HG03108 (cell line): Measurements from ENCODE around the gene SAFB.

Experiments
- ATAC-seq: cut with Tn5 transposase; IDR thresholded peaks from one replicate; pipeline ENCODE4 v1.9.1; 2021; ENCODE audit warnings: moderate library complexity; ENCODE audit not compliant: unreplicated experiment

The SAFB gene

DNA sequence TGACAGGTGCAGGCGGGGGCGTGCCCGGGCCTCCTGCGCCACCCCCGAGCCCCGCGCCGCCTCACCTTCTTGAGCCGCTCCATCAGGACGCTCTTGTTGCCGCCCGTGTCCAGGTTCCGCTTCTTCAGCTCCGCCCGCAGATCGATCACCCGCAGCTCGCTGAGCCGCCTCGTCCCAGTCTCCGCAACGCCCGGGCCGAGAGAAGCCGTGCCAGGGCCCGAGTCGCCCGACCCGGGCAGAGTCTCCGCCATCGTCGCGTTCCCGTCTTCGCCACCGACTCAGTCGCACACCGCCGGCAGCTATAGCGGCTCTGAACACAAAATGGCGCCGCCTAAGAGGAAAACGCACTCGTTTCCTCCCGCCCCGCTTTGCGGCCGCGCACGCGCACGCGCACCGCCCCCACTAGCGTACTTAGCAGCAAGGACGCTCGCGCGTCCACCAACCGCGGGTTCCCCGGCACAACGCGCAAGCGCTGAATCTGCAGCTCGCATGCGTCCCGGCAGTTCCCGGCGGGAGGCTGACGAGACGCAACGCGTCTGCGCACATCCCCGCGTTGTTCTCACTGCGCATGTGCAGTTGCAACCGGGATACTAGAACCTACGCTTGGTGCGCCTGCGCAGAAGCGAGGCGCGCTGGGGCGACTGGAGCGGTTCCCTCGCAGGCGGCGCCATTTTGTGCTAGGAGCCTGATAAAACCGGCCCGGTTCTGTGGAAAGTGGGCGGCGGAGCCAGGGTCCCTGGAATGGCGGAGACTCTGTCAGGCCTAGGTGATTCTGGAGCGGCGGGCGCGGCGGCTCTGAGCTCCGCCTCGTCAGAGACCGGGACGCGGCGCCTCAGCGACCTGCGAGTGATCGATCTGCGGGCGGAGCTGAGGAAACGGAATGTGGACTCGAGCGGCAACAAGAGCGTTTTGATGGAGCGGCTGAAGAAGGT lies at the start of gene SAFB, which contains the start of gene SAFB2:
TSS of gene SAFB (plus strand) at position 619 of the 932 bp plus-strand sequence. CDS start at position 742, 123 bp downstream.
TSS of gene SAFB2 (minus strand) at position 312 of the 932 bp plus-strand sequence. CDS start at position 251, 61 bp downstream.
- ATAC-seq, result peak; percentile 79

DNA sequence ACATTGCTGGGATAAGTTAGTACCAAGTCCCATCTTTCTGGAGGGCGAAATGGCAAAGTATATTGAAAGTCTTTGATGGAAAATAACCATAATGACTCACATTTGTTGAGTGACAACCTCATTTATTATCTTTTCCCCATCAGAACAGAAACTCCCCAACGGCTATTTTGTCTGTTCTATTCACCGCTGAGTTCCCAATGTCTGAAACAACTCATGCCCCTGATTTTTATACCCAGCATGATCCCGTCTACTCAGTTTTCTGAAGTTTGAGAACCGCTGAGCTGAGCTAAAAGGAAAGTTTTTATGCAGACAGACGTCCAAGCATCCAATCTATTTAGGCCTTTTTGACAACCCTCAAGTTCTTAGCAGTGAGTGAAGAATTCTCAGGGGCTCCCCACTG lies 47.3 kb upstream of the SAFB start:
- no peak for ATAC-seq

DNA sequence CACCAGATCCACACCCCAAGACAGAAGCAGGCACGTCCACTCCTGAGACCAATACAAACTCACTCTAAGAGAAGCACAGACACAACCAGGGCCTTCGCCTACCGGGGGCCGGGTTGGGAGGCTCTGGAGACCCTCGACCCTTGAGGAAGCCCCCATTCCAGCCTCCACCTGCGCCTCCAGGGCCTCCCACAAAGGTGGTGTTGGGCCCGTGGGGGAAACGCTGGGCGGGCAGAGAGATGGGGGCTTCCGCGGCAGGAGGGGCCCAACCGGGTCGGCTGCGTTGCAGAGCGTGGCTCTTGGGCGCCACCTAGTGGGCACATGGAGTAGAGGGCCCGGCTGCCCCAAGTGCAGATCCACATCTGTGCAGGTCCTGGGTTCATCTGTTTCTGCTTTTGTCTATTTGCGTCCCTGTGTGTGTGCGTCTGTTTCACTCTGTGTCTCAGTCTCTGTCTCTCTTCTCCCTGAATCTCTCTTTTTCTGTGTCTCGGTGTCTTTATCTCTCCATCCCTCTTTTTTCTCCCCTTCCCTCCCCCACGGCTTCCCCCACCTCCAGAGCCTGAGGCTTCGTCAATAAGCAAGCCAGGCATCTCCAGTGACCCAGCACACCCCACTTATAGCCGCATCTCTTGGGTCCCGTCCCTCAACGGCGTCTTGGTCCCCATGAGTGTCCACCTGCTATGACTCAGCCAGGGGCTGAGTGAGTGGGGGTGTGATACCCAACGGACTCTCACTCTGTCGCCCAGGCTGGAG lies 44.6 kb upstream of the SAFB start:
- no peak for ATAC-seq

DNA sequence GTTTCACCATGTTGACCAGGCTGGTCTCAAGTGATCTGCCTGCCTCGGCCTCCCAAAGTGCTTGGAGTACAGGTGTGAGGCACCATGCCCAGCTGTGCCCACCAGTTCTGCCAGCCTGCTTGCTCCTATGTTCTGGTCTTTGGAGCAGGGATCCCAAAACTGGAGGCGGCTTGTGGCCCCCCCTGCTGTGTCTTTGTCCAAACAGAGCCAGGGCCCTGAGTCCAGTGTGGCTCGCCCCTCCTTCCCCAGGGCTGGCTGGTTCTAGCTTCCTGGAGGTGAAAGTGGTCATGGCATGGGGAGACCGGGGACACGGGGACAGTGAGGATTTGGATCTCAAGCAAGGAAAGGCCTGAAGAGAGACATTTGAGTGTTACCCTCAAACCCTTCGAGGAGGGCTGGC lies 43.6 kb upstream of the SAFB start:
- no peak for ATAC-seq

DNA sequence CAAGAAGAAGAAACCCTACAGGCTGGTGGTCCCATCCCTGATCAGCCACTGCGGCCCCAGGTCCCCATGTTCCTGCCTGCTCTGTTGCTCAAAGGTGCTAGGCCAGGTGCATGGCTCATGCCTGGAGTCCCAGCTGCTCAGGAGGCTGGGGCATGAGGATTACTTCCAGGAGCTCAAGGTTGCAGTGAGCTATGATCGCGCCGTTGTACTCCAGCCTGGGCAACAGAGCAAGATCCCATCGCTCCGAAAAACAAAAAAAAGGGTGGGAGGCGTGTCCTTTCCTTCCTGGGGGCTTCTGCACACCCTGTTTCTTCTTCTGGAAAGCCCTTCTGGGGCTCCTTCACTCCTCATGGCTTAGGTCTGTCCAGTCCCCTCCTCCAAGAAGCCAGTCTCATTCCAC lies 43.2 kb upstream of the SAFB start:
- no peak for ATAC-seq

DNA sequence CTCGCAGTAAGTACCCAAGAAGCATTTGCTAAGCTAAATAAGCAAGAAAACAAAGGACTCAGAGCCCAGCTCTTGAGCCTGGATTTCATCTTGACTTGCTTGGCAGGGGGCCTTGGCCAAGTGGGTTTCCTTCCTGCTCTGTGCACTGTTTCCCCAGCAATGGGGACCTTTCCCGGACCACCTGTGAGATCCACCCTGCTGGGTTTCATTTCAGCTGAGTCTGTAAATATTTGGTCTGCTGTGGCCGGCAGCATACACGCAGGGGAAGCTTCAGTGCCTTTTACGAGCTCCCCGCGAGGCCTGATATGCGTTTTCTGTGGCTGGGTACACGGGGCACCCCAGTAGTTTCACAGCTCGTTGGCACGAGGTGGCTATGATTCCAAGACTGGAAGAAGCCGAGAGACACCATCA lies 42.7 kb upstream of the SAFB start:
- ATAC-seq, result no peak

DNA sequence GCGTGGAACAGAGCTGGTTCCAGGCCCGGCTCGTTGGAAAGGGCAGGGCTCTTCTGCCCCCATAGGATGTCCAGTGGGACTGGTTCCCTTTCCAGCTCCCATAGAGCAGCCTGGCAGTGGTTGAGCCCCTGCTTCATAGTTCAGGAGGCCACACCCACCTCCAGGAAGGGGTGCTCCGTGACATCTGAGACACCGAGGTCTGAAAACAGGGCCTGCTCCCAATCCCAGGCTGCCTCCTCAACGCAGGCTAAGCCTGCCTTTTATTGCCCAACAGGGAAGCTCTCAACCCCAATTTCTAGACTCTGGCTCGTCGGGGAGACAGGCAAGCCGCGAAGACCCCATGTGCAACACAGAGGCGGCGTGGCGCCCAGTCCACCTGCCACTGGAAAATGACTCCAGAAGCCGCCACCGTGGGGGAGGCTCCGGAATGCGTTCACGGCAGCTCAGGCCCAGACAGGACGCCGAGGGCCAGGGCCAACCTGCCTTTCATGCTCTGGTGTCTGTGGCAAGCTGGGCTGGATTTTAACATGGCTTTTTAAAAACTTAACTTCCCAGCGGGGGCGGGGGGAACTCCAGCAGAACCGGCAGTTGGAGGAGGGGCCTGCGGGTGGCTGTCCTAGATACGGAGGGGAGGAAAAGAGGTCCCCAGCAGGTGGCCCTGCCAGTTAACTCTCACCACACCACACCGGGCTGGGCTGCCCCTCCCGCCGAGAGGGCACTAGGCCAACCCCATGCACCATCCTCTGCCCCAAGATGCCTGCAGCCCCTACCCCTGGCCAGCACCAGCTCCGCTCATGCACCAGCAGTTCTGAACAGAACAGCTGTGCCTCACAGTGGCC lies 37.2 kb upstream of the SAFB start:
- no peak for ATAC-seq

DNA sequence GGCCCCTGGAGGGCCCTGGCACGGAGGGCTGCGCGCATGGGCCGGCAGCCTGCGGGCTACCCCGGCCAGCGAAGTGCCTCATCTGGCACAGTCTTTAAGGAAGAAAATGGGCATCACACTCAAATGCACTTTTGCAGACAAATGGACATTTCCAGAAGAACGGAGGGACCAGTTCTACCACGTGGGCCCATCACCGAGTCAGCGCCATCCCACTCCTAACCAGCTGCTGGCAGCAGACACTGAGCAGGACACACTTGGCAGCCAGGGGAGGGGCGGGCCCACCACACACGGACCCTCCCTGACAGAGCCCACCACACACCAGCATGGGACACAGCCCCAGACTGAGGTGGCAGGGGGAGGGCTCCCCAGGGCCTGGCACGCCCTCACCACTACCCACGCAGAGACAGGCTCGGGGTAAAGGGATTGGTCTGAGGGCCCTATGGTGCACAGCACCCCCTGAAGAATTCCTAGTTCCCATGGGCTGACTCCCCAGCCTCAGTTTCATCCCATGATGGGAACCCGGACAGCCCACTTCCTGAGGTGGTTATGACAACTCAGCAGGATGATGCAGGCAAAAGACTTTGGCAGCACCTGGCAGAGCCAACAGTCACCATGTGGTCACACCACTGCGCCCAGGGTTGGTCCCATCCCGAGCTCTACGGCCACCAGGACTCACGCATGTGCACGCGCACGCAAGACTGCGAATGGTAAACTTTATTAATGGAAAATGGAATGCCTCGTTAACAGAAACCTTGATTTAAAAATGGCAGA lies 36.4 kb upstream of the SAFB start:
- no peak for ATAC-seq

DNA sequence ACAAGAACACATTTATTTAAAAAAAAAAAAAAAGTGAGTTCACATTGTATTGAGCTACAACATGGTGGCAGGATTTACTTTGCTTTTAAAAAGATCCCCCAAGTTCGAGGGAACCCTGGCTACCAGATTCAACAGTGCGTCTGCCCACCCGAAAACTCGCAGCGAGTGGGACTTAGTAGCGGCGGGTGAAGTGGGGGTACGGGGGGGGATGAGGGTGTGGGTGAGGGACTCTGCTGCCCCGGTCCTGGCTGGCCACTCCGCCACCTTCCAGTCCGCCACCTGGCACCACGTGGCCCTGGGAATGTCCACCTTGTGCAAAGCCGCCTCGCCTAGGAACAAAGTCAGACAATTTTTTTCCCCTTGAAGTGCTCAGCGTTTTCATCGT lies 35.8 kb upstream of the SAFB start:
- no peak for ATAC-seq

DNA sequence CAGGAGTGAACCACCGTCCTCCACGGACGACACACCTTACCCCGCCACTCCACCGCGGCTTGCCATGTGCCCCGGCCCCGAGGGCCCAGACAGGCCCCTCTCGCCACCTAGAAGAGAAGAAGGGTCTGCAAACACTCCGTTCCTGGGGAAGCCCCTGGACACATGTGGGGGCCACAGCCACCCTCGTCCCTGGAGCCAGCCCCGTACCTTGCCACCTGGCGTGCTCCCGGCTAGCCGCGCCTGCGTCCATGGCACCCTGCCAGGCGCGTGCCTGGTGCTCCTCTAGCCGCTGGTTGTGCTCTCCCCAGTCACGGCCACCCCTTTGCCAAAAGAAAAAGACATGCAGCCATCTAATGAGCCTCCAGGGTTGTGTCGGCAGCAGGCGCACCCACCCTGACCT lies 35.2 kb upstream of the SAFB start:
- ATAC-seq, result no peak

DNA sequence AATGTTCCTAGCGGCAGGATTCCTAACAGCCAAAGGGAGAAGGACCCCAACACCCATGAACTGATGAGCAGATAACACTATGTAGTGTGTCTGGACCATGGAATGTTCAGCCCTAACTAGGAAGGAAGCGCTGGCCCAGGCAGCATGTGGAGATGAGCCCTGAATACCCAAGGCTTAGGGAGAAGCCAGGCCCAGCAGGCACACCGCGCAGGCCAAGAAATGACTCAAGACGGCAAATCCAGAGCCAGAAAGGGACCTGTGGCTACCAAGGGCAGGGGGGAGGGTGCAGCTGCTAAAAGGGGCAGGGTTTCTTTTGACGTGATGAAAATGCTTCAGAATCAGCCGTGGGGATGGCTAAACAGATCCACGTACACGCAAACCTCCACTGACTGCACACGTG lies 34.4 kb upstream of the SAFB start:
- no peak for ATAC-seq

DNA sequence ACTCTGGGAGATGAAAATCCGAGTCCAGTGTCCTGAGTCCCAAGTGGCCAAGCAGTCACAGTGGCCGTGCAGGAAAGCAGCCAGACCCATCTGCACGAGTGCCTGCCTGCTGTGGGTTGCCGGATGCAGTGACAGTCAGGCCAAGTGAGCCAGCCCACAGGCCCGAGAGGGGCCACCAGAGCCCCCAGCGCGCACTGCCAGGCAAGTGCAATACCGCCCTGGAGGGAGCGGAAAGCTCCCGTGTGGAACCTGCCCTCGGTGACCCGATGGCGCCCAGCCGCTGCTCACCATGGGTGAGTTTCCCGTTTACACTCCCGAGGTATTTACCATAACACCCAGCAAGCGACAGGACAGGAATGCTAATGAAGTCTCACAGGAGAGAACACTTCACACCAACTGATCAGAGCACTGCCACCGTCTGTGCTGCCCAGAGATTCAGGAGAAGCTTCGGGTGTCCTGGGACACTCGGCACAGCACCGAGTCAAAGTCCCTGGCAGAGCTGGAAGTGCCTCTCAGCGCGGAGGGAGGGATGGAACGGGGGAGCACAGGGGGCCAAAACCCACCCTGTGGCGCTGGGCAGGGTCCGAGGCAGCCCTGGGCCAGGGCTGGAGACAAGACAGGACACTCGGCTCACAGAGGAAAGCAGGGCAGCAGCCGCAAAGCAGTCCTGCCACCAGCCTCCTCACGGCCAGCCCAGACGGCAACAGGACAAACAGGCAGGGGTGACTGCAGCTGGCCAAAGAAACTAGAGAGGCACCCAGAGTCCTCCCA lies 33.8 kb upstream of the SAFB start:
- no peak for ATAC-seq

DNA sequence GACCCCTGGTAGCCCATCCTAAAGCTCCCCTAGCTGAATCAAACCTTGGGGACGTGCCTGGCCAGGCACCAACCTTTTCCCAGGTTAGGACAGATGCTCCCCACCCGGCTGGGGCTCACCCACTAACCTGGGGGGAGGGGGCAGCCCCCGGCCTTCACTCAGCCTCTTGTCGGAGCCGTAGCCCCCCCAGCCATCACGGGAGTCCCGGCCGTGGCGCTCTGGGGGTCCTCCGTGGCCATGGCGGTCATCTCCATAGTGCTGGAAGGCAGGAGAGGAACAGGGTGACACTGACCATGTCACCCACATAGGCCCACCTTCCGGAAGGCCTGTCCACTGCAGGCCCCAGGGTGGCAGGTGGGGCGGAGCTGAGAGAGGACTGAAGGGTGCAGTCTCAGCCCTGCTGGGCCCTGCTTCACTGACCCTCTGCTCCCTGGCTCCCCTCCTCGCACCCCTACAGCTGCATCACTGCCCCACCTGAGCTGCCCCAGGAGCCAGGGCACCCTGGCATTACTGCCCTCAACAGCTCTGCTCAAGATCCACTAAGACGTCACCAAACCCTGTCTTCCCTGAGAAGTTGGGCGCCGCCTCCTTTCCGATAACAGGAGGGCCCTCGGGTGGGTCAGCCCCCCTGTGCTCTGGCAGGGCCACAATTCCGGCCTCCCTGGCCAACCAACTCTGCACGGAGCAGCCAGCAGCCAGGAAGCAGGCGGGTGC lies 32.6 kb upstream of the SAFB start:
- ATAC-seq, result no peak

DNA sequence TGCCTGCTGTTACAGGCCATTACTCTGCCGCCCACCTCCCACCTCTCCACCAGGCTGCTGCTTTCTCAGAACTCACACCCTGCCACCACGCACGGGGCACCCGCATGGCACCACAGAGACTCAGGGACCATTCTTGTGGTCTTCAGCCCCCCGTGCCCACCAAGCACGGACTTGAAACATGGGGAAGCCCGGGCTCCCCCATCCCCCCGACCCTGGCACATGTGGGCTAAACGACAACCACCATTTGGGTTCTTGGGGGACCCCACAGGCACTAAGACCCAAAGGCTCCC lies 32.1 kb upstream of the SAFB start:
- no peak for ATAC-seq

DNA sequence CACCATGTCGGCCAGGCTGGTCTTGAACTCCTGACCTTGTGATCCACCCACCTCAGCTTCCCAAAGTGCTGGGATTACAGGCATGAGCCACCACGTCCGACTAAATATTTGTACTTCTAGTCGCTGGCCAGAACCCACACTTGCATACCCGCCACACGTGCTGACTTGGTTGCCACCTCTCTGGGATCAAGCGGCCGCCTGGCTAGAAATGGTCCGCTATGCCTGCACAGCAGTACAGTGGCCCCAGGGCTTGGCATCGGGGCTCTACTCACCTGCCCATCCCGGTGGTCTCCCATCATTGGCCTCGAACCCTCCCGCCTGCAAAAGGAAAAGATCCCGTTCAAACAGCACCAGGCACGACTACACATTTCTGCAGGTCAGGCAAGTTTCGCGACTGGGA lies 31.4 kb upstream of the SAFB start:
- ATAC-seq, result no peak

DNA sequence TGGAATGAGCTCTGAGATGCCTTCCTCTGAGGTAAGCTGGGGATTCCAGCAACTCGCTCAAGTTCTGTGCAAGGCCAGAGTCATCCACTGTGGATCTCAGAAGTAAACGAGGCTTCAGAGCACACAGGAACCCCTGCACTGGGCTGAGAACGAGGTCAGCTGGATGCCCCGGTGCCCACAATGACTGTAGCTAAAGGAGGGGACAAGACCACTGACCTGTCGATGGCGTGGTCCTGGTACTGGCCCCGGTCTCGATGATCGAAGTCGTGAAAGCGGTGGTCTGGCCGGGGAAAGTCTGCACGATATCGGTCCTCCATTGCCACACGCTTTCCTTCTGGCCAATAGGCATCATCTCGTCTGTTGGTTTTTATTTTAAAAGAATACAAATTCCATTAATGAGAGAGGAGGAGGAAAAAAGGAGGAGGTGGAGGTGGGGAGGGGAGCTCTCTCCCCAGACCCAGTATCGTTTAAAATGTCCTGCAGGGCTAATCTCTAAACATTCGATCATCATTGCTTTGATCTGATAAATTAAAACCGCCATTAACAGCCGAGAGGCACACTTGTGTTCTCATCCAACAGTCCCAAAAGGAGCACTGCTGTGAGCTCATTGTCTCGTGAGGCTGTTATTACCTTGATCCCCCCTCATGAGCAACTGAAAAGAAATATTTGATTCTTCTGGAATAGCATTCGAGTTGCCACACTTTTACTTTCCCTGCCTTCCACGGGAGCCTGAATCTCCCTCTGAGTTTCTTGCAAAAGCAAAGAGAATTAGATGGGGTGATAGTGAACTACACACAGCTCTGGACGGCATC lies 30.1 kb upstream of the SAFB start:
- no peak for ATAC-seq

DNA sequence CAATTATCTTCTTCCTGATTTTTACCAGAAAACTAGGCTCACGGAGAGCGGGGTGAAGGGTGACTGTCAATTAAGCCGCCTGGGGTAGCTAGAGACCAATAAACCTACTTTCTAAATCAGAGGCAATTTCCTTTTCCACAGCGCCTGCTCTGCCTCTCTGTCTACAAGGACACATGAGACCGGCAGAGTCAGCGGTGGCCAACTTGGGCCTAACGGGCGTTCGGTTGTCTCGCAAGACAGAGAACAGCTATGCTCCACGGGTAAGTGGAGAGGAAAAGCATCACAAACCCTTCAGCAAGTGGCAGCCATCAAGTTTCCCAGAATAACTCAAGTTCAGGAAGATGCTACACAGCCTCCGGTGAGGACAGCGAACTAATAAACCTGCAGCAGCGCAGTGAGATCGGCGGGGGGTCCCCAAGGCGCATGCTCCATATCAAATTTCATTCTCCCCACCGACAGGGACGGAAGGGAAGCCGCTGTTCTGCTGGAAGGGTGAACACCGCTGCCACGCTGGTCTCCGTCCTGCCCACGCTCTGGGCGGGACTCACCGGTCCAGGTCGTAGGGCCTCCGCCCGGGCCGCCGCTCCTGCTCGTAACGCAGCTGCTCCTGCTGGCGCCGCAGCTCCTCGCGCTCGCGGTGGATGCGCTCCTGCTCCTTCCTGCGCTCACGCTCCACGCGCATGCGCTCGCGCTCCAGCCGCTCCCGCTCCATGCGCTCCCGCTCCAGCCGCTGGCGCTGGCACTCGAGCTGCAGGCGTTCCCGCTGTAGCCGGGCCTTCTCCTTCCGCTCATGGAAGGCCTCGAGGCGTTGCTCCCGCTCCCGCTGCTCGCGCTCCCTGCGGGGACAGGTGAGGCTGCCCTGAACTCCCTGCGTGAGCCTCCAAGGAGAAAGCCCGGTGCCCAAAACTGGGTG lies 29.3 kb upstream of the SAFB start:
- ATAC-seq, result no peak
